Loucy (cell line): ENCODE measurements around the gene CNMD.

Source experiments
- H2AFZ ChIP-seq: fragments of 200-600 bp; sonication (generic); 2 replicates; pipeline ENCODE4 v1.6.0; 2016; ENCODE audit warnings: antibody characterized with exemption, mild to moderate bottlenecking, low read length, moderate library complexity
- H3F3A ChIP-seq: fragments of 200-600 bp; 2 replicates; pipeline ENCODE4 v1.6.0; 2016; ENCODE audit warnings: antibody characterized with exemption, low read depth, mild to moderate bottlenecking
- H3K27me3 ChIP-seq: fragments of 200-600 bp; sonication (generic); 2 replicates; pipeline ENCODE4 v1.6.1; 2014; ENCODE audit warnings: low read length, mild to moderate bottlenecking; ENCODE audit not compliant: insufficient read depth, poor library complexity, severe bottlenecking
- H3K36me3 ChIP-seq: fragments of 200-600 bp; sonication (generic); 2 replicates; pipeline ENCODE4 v1.6.1; 2016; ENCODE audit warnings: low read length; ENCODE audit not compliant: insufficient read depth
- H3K4me1 ChIP-seq: fragments of 200-600 bp; sonication (generic); 2 replicates; pipeline ENCODE4 v1.5.1; 2014; ENCODE audit warnings: low read length, mild to moderate bottlenecking; ENCODE audit not compliant: insufficient read depth, poor library complexity, severe bottlenecking
- H3K4me2 ChIP-seq: fragments of 200-600 bp; sonication (generic); 2 replicates; pipeline ENCODE4 v1.6.0; 2014; ENCODE audit warnings: antibody characterized with exemption, low read length, low read depth, mild to moderate bottlenecking; ENCODE audit not compliant: poor library complexity, severe bottlenecking
- H3K4me3 ChIP-seq: fragments of 200-600 bp; sonication (generic); 2 replicates; pipeline ENCODE4 v1.5.1; 2014; ENCODE audit warnings: low read length, mild to moderate bottlenecking, mixed read lengths; ENCODE audit not compliant: poor library complexity, severe bottlenecking
- H3K79me2 ChIP-seq: fragments of 200-600 bp; sonication (generic); 2 replicates; pipeline ENCODE4 v1.6.1; 2014; ENCODE audit warnings: low read length; ENCODE audit not compliant: insufficient read depth
- H3K9ac ChIP-seq: fragments of 200-600 bp; sonication (generic); 2 replicates; pipeline ENCODE4 v1.6.0; 2014; ENCODE audit warnings: mild to moderate bottlenecking, low read depth, low read length, moderate library complexity; ENCODE audit not compliant: poor library complexity, severe bottlenecking
- H3K9me2 ChIP-seq: fragments of 200-600 bp; sonication (generic); replicated peaks from 2 replicates; pipeline ENCODE4 v1.6.1; 2016; ENCODE audit warnings: low read depth, low read length, mixed read lengths
- H3K9me3 ChIP-seq: fragments of 200-600 bp; sonication (generic); 2 replicates; pipeline ENCODE4 v1.6.1; 2014; ENCODE audit warnings: mild to moderate bottlenecking, antibody characterized with exemption, low read length, low read depth; ENCODE audit not compliant: insufficient read depth
- H4K20me1 ChIP-seq: fragments of 200-600 bp; sonication (generic); 2 replicates; pipeline ENCODE4 v1.6.0; 2014; ENCODE audit warnings: antibody characterized with exemption, low read length, mild to moderate bottlenecking; ENCODE audit not compliant: insufficient read depth, poor library complexity, severe bottlenecking
- EZH2phosphoT487 ChIP-seq: fragments of 200-600 bp; IDR thresholded peaks from 2 replicates; pipeline ENCODE4 v1.6.1; 2018; ENCODE audit warnings: antibody characterized with exemption, mild to moderate bottlenecking, moderate library complexity, borderline replicate concordance
- TF ChIP-seq, protein P1 (sequence below): fragments of 200-600 bp; sonication (generic); conservative IDR thresholded peaks from 2 replicates; pipeline ENCODE4 v1.5.1; 2014; ENCODE audit warnings: mild to moderate bottlenecking, antibody characterized with exemption, low read length

CNMD gene

DNA sequence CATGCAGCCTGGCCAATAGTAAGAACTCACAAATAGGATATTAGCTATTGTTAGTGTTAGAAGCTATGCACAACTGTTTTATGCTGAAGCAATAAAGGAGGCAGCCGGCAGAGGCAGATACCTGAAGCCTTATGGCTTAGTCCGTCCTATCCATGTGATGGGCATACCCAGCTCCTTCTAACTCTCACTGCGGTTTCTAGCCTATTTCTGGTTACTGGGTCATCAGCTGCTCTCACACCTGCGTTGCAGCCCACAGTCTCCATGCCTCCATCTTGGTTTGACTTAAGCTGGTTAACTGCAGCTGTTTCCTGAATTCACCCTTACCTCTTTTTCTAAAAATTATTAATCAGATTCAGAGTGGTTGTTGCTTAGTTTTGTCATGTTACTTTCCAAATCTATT, 40.5 kb upstream of the CNMD start:
- Histone ChIP-seq H3K27me3 (no peaks in the 10 kb centered on the region), H3K9me3 (no peaks in the 10 kb centered on the region), H3K4me2 (no peak overlapping the region), H3F3A (no peaks in the 10 kb centered on the region), H3K9me2 (no peaks in the 10 kb centered on the region), H3K79me2 (no peaks in the 10 kb centered on the region), H3K36me3 (no peaks in the 10 kb centered on the region), H2AFZ (no peak overlapping the region), H3K9ac (no peak overlapping the region), H3K4me1 (no peaks in the 10 kb centered on the region), H4K20me1 (no peaks in the 10 kb centered on the region), H3K4me3 (no peak overlapping the region)
- TF ChIP-seq EZH2phosphoT487, result no peak
- TF ChIP-seq, protein P1, sequence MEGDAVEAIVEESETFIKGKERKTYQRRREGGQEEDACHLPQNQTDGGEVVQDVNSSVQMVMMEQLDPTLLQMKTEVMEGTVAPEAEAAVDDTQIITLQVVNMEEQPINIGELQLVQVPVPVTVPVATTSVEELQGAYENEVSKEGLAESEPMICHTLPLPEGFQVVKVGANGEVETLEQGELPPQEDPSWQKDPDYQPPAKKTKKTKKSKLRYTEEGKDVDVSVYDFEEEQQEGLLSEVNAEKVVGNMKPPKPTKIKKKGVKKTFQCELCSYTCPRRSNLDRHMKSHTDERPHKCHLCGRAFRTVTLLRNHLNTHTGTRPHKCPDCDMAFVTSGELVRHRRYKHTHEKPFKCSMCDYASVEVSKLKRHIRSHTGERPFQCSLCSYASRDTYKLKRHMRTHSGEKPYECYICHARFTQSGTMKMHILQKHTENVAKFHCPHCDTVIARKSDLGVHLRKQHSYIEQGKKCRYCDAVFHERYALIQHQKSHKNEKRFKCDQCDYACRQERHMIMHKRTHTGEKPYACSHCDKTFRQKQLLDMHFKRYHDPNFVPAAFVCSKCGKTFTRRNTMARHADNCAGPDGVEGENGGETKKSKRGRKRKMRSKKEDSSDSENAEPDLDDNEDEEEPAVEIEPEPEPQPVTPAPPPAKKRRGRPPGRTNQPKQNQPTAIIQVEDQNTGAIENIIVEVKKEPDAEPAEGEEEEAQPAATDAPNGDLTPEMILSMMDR, result no peak

DNA sequence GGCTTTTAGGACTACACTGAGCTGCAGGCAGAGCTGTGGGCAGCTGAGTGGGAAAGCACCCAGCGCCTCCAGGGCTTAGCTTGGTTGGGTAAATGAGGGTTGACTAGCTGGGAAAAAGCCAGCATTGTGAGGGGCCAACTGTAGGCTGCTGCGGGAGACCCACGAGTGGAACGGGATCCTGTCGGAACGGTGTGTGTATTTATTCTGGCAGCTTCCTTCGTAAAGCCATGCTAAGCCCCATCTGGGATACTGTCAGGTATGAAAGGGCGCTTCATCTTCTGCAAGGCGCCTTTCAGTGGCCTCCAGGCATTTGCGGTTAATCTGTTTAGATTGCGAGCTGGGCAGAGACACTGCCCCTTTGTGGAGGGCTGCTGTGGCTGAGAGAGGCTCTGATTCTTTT, 39.5 kb upstream of the CNMD start:
- TF ChIP-seq EZH2phosphoT487, result no peak
- TF ChIP-seq, protein P1, result no peak
- no peaks in the 10 kb centered on the region for H3K27me3 ChIP-seq
- no peaks in the 10 kb centered on the region for H3K9me2 ChIP-seq
- no peaks in the 10 kb centered on the region for H3K4me1 ChIP-seq
- H3F3A ChIP-seq, result no peaks in the 10 kb centered on the region
- no peak overlapping the region for H3K4me2 ChIP-seq
- no peaks in the 10 kb centered on the region for H3K79me2 ChIP-seq
- H3K4me3 ChIP-seq, result no peak overlapping the region
- H2AFZ ChIP-seq, result no peak overlapping the region
- H3K9ac ChIP-seq, result no peak overlapping the region
- no peaks in the 10 kb centered on the region for H3K9me3 ChIP-seq
- H4K20me1 ChIP-seq, result no peaks in the 10 kb centered on the region
- no peaks in the 10 kb centered on the region for H3K36me3 ChIP-seq

DNA sequence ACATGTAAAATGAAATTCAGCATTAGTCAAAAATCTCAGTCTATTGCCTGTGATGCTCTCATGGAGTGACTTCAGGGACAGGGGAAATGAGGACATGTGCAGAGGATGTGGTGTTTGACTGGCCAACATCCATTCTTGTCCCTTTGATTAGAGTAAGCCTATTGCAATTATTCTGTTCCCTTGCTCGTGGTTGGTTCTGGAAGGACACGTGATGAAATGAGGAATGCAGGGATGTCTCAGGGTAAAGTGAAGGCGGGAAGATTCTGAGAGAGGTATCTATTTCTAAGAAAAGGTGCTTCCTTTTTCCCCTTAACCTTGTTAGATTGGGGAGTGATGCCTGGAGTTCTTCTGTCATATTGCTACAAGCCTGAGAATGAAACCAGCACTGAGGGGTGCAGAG, 37.1 kb upstream of the CNMD start:
- Histone ChIP-seq H3K9me2 (no peaks in the 10 kb centered on the region), H3K27me3 (no peaks in the 10 kb centered on the region), H3K9me3 (no peaks in the 10 kb centered on the region), H3K4me3 (no peak overlapping the region), H3K36me3 (no peaks in the 10 kb centered on the region), H4K20me1 (no peaks in the 10 kb centered on the region), H2AFZ (no peak overlapping the region), H3K9ac (no peak overlapping the region), H3F3A (no peaks in the 10 kb centered on the region), H3K4me2 (no peak overlapping the region), H3K79me2 (no peaks in the 10 kb centered on the region), H3K4me1 (no peaks in the 10 kb centered on the region)
- no peak for TF ChIP-seq EZH2phosphoT487
- TF ChIP-seq, protein P1, result no peak
